ENCODE data around the gene FABP3. TPM values are rescaled to one million over a fixed set of nuclear protein-coding genes. Genes with fewer than 3 reads are reported as not detected.

Gene FABP3
- total and polyA plus RNA-seq, 2 experiments from 2014 or later = 19.3 to 50.2 TPM

DNA sequence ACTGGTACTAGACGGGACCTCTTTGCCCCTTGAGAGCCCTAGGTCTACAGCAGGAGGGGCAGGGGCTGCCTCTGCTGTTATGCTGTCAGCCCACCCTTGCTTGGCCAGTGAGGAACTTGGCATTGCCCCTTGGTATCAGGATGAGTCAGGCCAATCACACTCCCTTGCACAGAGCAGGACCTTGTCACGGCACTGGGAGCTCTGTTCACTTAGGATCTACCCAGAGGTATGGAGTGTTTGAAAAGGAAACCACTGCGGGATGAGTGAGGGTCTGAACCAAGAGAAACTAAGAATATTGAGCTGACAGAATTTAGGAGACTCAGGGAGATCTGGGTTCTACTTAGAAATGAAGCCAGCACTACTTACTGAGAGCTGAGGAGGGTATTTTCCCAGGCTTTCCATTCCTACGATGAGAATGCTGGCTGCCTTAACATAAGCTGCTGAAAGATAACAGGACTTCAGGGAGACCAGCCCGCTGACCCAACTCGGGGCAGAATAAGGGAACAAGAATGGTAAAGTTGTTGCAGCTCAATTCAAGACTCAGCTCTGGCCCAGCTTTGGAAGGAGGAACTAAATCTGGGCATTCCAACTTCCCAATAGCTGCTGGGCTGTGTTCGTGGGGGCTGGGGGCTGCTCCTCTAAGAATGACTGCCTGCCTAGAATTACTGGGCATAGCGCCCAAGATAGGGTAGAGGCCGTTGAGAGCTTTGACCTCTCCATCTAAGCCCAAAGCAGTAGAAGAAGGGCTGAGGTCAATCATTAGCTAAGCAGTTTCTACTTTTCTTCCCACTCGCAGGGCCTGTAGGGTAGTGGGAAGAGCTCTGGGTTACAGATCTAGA lies 1.5 kb downstream of the FABP3 start:
- H3K4me2 ChIP-seq = peak overlapping the region; percentile 99; the same call in 1 of the 2 replicates
- H3K27ac Mint-ChIP-seq = no peak overlapping the region

More for the DNA sequence above, 1.5 kb downstream of the FABP3 start:
- Histone ChIP-seq H3K79me2 (replicated peaks; ENCODE audit: insufficient read depth) (no peaks in the 10 kb centered on the region), H3K4me1 (ENCODE audit: insufficient read depth) (peaks cover 38% of the 10 kb centered on the region), H3K36me3 (ENCODE audit: insufficient read depth) (no peaks in the 10 kb centered on the region), H3K9me2 (ENCODE audit: insufficient read depth) (no peaks in the 10 kb centered on the region), H2AFZ (no peak overlapping the region), H3K27ac (ENCODE audit: low read depth) (no peak overlapping the region), H4K20me1 (replicated peaks; ENCODE audit: insufficient read depth) (no peaks in the 10 kb centered on the region; the same call in 1 of the 2 replicates), H3K4me3 (no peak overlapping the region), H3F3A (replicated peaks; ENCODE audit: low read depth) (peaks cover 18% of the 10 kb centered on the region; the same call in 1 of the 2 replicates), H3K27me3 (ENCODE audit: insufficient read depth) (no peaks in the 10 kb centered on the region)
- H3K4me1 Mint-ChIP-seq = peaks cover 51% of the 10 kb centered on the region
- no peaks in the 10 kb centered on the region for H3K9me3 Mint-ChIP-seq
- DNase-seq (ENCODE audit: low spot score) (no peak), ATAC-seq (no peak)
- TF ChIP-seq ZNF331 (CRISPR knock-in tag; IDR thresholded peaks at IDR 0.05; ENCODE audit: low read depth) (no peak), CREB1 (CRISPR knock-in tag; IDR thresholded peaks at IDR 0.05; ENCODE audit: low read depth) (no peak), EZH2phosphoT487 (IDR thresholded peaks at IDR 0.05; ENCODE audit: unreplicated experiment) (no peak), ZNF462 (CRISPR knock-in tag; IDR thresholded peaks at IDR 0.05) (no peak), ZNF114 (CRISPR knock-in tag; IDR thresholded peaks at IDR 0.05) (no peak), ETS1 (IDR thresholded peaks at IDR 0.05) (no peak), JUNB (IDR thresholded peaks at IDR 0.05; ENCODE audit: unreplicated experiment) (no peak), STAT1 (IDR thresholded peaks at IDR 0.05; ENCODE audit: unreplicated experiment) (no peak)
- TF ChIP-seq, protein P1, sequence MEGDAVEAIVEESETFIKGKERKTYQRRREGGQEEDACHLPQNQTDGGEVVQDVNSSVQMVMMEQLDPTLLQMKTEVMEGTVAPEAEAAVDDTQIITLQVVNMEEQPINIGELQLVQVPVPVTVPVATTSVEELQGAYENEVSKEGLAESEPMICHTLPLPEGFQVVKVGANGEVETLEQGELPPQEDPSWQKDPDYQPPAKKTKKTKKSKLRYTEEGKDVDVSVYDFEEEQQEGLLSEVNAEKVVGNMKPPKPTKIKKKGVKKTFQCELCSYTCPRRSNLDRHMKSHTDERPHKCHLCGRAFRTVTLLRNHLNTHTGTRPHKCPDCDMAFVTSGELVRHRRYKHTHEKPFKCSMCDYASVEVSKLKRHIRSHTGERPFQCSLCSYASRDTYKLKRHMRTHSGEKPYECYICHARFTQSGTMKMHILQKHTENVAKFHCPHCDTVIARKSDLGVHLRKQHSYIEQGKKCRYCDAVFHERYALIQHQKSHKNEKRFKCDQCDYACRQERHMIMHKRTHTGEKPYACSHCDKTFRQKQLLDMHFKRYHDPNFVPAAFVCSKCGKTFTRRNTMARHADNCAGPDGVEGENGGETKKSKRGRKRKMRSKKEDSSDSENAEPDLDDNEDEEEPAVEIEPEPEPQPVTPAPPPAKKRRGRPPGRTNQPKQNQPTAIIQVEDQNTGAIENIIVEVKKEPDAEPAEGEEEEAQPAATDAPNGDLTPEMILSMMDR (conservative IDR thresholded peaks at IDR 0.05; ENCODE audit: low read depth in 2 of 2) = no peak
- H3K4me3 Mint-ChIP-seq = no peak overlapping the region; the same call in 2 of the 3 replicates
- H3K27me3 Mint-ChIP-seq (ENCODE audit: insufficient read depth, low read depth, poor library complexity) = peaks cover 16% of the 10 kb centered on the region
- peaks cover 10% of the 10 kb centered on the region; the same call in 1 of the 3 replicates for H3K36me3 Mint-ChIP-seq (ENCODE audit: low read depth)
